Colonic mucosa (tissue), 4 donors: ENCODE results near the gene LYSMD2. TPM values are rescaled to one million over a fixed set of nuclear protein-coding genes. Genes with fewer than 3 reads are reported as not detected.

ENCODE experiments used
- DNase-seq: peaks from one replicate; pipeline ENCODE4 v3.0.0-alpha.2; 2020
- H3K27ac ChIP-seq: fragments of 200-600 bp; one replicate; pipeline ENCODE4 v1.8.0; 2021
- H3K27me3 ChIP-seq: fragments of 200-600 bp; one replicate; pipeline ENCODE4 v1.8.0; 2021
- H3K36me3 ChIP-seq: fragments of 200-600 bp; one replicate; pipeline ENCODE4 v1.8.0; 2021
- H3K4me1 ChIP-seq: fragments of 200-600 bp; one replicate; pipeline ENCODE4 v1.8.0; 2021; ENCODE audit warnings: mild to moderate bottlenecking
- H3K4me3 ChIP-seq: fragments of 200-600 bp; one replicate; pipeline ENCODE4 v1.8.0; 2021
- H3K9ac ChIP-seq, 2 donors: one replicate each; pipeline ENCODE4 v1.7.0; 2013; ENCODE audit warnings: control low read depth in 2 of 2, low read depth in 2 of 2, low read length in 2 of 2
- H3K9me3 ChIP-seq: fragments of 200-600 bp; one replicate; pipeline ENCODE4 v1.8.0; 2021
- intact Hi-C: fragments of 100-400 bp; cut with DNase I; formaldehyde crosslinking; loops from one replicate; pipeline ENCODE4 v1.14.1; 2022
- total RNA-seq, 2 donors: library from RNA; stranded (reverse); fragmentation: NEBNext Ultra II Directional in 1 of 2; extraction: Animal tissue kit (Norgen Biotek cat#: 25700) in 1 of 2; gene quantifications; one replicate each; pipeline ENCODE4 v1.2.1, GENCODE V29; 2021
- TF ChIP-seq, protein P1 (sequence below): fragments of 200-600 bp; IDR thresholded peaks from one replicate; pipeline ENCODE4 v1.8.0; 2022; ENCODE audit warnings: antibody characterized with exemption, mild to moderate bottlenecking
- donor health status: healthy.
- donor health status: DM: no; HTN: no; CAD: no.
- donor health status: DM: no; HTN: no; CAD: no.

LYSMD2 gene
- total RNA-seq, 2 donors from 2014 or later: 7.1 to 7.8 TPM

DNA sequence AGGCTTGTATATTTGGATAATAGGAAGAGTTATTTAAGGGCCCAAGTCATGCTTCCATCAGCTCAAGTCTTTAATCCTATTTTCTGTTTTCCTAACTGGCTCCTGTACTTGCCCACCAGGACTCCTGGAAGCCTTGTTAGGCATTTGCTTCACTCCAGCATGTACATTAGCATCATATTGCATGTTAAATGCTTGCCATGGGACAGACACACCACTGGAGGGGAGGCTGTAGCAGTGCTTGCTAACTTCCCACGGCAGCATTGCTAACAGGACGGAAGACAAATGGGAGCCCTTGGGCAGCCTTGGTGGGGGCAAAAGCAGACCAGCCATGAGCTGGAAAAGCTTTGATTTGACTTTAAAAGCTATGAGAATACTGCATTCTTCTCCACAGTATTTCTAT, 20.0 kb upstream of the LYSMD2 start:
- Histone ChIP-seq H3K27me3 (no peaks in the 10 kb centered on the region), H3K4me3 (no peak overlapping the region), H3K36me3 (no peaks in the 10 kb centered on the region), H3K9me3 (no peaks in the 10 kb centered on the region), H3K9ac (no peak overlapping the region), H3K27ac (no peak overlapping the region), H3K4me1 (no peaks in the 10 kb centered on the region)
- DNase-seq: no peak
- intact Hi-C loops: no loop called here
- TF ChIP-seq, protein P1, sequence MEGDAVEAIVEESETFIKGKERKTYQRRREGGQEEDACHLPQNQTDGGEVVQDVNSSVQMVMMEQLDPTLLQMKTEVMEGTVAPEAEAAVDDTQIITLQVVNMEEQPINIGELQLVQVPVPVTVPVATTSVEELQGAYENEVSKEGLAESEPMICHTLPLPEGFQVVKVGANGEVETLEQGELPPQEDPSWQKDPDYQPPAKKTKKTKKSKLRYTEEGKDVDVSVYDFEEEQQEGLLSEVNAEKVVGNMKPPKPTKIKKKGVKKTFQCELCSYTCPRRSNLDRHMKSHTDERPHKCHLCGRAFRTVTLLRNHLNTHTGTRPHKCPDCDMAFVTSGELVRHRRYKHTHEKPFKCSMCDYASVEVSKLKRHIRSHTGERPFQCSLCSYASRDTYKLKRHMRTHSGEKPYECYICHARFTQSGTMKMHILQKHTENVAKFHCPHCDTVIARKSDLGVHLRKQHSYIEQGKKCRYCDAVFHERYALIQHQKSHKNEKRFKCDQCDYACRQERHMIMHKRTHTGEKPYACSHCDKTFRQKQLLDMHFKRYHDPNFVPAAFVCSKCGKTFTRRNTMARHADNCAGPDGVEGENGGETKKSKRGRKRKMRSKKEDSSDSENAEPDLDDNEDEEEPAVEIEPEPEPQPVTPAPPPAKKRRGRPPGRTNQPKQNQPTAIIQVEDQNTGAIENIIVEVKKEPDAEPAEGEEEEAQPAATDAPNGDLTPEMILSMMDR: no peak

DNA sequence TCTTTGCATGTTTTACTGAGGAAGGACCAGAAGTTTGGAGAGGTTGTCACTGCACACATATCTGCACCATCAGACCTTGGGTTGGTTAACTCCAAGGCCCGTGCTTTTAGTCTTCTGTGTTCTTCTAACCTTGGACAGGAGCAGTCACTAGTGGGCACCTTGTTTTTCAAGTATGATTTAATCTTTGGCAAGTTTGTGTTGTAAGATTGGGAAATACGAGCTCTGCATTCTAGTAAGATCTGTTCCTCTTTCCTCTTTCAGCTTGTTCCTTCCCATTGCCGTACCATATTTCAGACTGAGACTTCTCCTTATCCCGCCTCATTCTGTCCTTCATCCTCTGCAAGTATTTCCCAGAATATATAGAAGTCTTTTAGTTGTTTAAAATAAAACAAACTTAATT, 19.0 kb upstream of the LYSMD2 start:
- intact Hi-C loops: no loop called here
- Histone ChIP-seq H3K36me3 (no peaks in the 10 kb centered on the region), H3K9ac (no peak overlapping the region), H3K4me3 (no peak overlapping the region), H3K27ac (no peak overlapping the region), H3K27me3 (no peaks in the 10 kb centered on the region), H3K4me1 (no peaks in the 10 kb centered on the region), H3K9me3 (no peaks in the 10 kb centered on the region)
- TF ChIP-seq, protein P1: no peak
- no peak for DNase-seq

DNA sequence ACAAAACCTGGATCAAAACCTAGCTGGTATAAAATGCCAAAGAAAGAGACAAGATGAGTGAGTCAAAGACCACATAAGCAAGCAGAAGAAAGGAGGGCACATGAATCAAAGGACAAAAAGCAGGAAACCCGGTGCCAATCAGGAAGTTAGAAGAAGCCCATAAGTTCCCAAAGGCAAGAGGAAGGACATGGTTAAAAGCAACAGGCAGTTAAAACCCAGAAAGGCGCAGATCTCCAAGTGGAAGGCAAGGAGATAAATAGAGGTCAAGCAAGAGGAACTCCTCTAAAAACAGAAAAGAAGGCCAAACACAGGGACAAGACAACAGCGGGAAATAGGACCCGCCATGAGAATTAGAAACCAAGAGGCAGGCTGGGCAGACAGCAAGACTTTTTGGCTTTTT, 18.3 kb upstream of the LYSMD2 start:
- Histone ChIP-seq H3K27me3 (no peaks in the 10 kb centered on the region), H3K27ac (no peak overlapping the region), H3K4me1 (no peaks in the 10 kb centered on the region), H3K9me3 (no peaks in the 10 kb centered on the region), H3K36me3 (no peaks in the 10 kb centered on the region), H3K4me3 (no peak overlapping the region), H3K9ac (no peak overlapping the region)
- DNase-seq: no peak
- intact Hi-C loops: no loop called here
- TF ChIP-seq, protein P1: no peak

DNA sequence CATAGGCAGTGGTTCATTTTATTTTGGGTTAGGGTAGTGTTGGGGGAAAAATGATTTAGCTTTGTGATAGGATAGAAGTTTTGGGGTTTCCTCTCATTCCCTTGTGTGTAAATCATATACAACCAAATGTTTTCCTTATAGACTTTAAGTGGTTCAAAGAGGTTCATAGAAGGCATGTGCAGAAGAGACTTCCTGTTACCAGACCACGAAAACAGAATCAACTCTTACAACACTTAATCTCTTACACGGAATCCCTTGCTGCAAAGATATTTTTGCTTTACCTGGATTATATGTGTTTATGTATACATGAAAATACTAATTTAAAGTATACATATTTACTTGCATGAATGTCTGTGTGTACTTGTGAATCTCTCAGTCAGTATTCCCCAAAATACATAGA, 16.8 kb upstream of the LYSMD2 start:
- intact Hi-C loops: no loop called here
- H3K9me3 ChIP-seq: no peaks in the 10 kb centered on the region
- no peak overlapping the region for H3K27ac ChIP-seq
- no peaks in the 10 kb centered on the region for H3K36me3 ChIP-seq
- no peaks in the 10 kb centered on the region for H3K27me3 ChIP-seq
- H3K9ac ChIP-seq: no peak overlapping the region
- H3K4me1 ChIP-seq: no peaks in the 10 kb centered on the region
- no peak for DNase-seq
- no peak overlapping the region for H3K4me3 ChIP-seq
- TF ChIP-seq, protein P1: no peak

DNA sequence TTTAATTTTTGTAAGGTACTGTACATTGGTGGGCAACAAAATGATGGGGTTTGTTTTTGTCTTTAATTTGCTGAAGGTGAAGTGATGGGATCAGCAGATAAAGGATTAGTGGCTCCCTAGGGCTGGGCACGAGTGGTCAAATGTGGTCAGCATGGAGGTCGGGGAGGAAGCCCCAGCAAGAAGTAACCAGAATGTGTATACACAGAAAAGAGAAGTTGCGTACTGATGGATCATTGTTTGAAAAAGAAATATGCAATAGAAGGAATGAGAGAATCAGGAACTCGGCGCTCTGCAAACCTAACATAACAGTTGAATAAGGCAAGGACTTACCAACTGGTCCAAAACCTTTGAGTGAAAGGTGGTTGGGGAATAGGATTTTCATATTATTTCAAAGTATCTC, 15.4 kb upstream of the LYSMD2 start:
- no peaks in the 10 kb centered on the region for H3K4me1 ChIP-seq
- no peak overlapping the region for H3K9ac ChIP-seq
- DNase-seq: no peak
- no peaks in the 10 kb centered on the region for H3K36me3 ChIP-seq
- H3K4me3 ChIP-seq: no peak overlapping the region
- no peak overlapping the region for H3K27ac ChIP-seq
- no peaks in the 10 kb centered on the region for H3K9me3 ChIP-seq
- no peaks in the 10 kb centered on the region for H3K27me3 ChIP-seq
- TF ChIP-seq, protein P1: no peak
- intact Hi-C loops: no loop called here
